CD4-positive, alpha-beta T cell (primary cell): ENCODE measurements around the gene IL17B. TPM values are rescaled to one million over a fixed set of nuclear protein-coding genes. Genes with fewer than 3 reads are reported as not detected.

Experiments used
- ATAC-seq: fragments of 200-7000 bp; cut with Tn5 transposase; one replicate; pipeline ENCODE4 v1.10.0; 2022; ENCODE audit warnings: mild to moderate bottlenecking; ENCODE audit not compliant: poor library complexity
- CTCF ChIA-PET: fragments of 350-600 bp; sonication (Branson Sonifier 250); formaldehyde crosslinking; loops from one replicate; lab custom pipeline; 2021; ENCODE audit warnings: antibody characterized with exemption, inconsistent platforms; lab: Charles Lee
- POLR2A ChIA-PET: fragments of 350-600 bp; sonication (Branson Sonifier 250); formaldehyde crosslinking; loops from one replicate; lab custom pipeline; 2021; ENCODE audit warnings: antibody characterized with exemption, inconsistent platforms; lab: Charles Lee
- DNase-seq, 14 experiments: peaks; one replicate each; pipeline ENCODE4 v3.0.0-alpha.2; 2013 to 2020; ENCODE audit warnings: mixed read lengths in 2 of 14
- H3K27ac ChIP-seq, 2 donors: one replicate each; pipeline versions ENCODE4 v1.5.1 to v1.7.0; 2013; ENCODE audit warnings: low read length in 2 of 2, low read depth in 1 of 2, mild to moderate bottlenecking in 1 of 2
- H3K27me3 ChIP-seq, 2 experiments: 1 replicate in 1 of 2; 2 replicates in 1 of 2; pipeline versions ENCODE4 v1.6.1 to v1.7.0; 2013; ENCODE audit warnings: low read length in 2 of 2, control low read depth in 1 of 2, mild to moderate bottlenecking in 1 of 2, moderate library complexity in 1 of 2; ENCODE audit not compliant: insufficient read depth in 2 of 2, control insufficient read depth in 1 of 2
- H3K36me3 ChIP-seq: one replicate; pipeline ENCODE4 v1.6.1; 2013; ENCODE audit warnings: low read length, control low read depth; ENCODE audit not compliant: insufficient read depth
- H3K4me1 ChIP-seq: one replicate; pipeline ENCODE4 v1.6.1; 2013; ENCODE audit warnings: low read length, control low read depth; ENCODE audit not compliant: insufficient read depth
- H3K4me3 ChIP-seq: one replicate; pipeline ENCODE4 v1.5.1; 2013; ENCODE audit warnings: mild to moderate bottlenecking, low read length, moderate library complexity
- H3K9me3 ChIP-seq, 2 experiments: 1 replicate in 1 of 2; 2 replicates in 1 of 2; pipeline versions ENCODE4 v1.6.1 to v1.7.0; 2013; ENCODE audit warnings: low read length in 2 of 2, mild to moderate bottlenecking in 2 of 2, control low read depth in 1 of 2, moderate library complexity in 1 of 2; ENCODE audit not compliant: control insufficient read depth in 1 of 2, insufficient read depth in 1 of 2
- H3K27ac Mint-ChIP-seq: one replicate; pipeline ENCODE4 v1.8.0; 2020; ENCODE audit warnings: mixed read lengths
- H3K27me3 Mint-ChIP-seq: one replicate; pipeline ENCODE4 v1.8.0; 2021; ENCODE audit warnings: mixed read lengths
- H3K36me3 Mint-ChIP-seq: one replicate; pipeline ENCODE4 v1.8.0; 2021; ENCODE audit warnings: low read depth, mixed read lengths
- H3K4me1 Mint-ChIP-seq: one replicate; pipeline ENCODE4 v1.8.0; 2021; ENCODE audit warnings: low read depth, mixed read lengths
- H3K4me3 Mint-ChIP-seq: one replicate; pipeline ENCODE4 v1.8.0; 2020; ENCODE audit warnings: mild to moderate bottlenecking, mixed read lengths
- H3K9me3 Mint-ChIP-seq: one replicate; pipeline ENCODE4 v1.8.0; 2020; ENCODE audit warnings: mixed read lengths
- intact Hi-C, 2 experiments: fragments of 100-400 bp; cut with DNase I in 1 of 2; cut with micrococcal nuclease in 1 of 2; formaldehyde crosslinking; loops; one replicate each; pipeline versions ENCODE4 v1.15.1 to v1.9.0; 2023 to 2025; cut with DNase I, micrococcal nuclease
- total RNA-seq, 174 experiments: library from RNA in 2 of 174; stranded (reverse) in 2 of 174; gene quantifications; one replicate each; pipeline ENCODE4 v1.2.3 and lab custom pipeline; 2021 to 2026
- TF ChIP-seq, protein P1 (sequence below): fragments of 200-600 bp; IDR thresholded peaks from one replicate; pipeline ENCODE4 v1.8.0; 2022; ENCODE audit warnings: antibody characterized with exemption, mild to moderate bottlenecking

Gene IL17B
- total RNA-seq, 2 experiments from 2014 or later = not detected

DNA sequence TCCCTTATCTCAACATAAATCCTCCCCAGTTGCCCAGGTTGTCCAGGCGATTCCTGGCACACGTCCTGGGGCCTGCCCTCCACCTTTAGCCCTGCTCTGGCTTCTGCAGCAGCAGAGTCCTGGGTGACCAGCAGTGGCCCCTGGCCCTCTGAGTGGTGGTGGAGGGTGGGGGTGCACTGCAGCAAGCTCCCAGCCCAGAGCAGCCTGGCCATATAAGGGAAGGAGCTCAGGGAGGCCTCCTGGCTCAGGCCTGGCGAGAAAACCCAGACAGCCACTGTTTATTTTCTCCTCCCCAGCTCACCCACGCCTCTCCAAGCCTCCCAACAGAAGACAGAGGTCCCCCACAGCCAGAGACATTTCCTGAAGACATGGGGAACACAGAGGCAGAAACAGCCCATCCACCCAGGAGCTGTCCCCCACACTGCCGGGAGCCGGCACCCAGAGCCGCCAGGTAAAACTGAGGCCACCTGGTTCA, 44.7 kb upstream of the IL17B start:
- no peak for ATAC-seq
- CTCF ChIA-PET = no interaction called here
- POLR2A ChIA-PET = no interaction called here
- no peak for DNase-seq
- Histone ChIP-seq H3K9me3 (no peaks in the 10 kb centered on the region), H3K4me1 (peaks cover 8% of the 10 kb centered on the region), H3K36me3 (no peaks in the 10 kb centered on the region), H3K27me3 (no peaks in the 10 kb centered on the region), H3K27ac (no peak overlapping the region), H3K4me3 (no peak overlapping the region)
- intact Hi-C loops = no loop called here
- H3K27ac Mint-ChIP-seq = no peak overlapping the region
- no peaks in the 10 kb centered on the region for H3K27me3 Mint-ChIP-seq
- no peaks in the 10 kb centered on the region for H3K9me3 Mint-ChIP-seq
- H3K4me1 Mint-ChIP-seq = peaks cover 11% of the 10 kb centered on the region
- no peaks in the 10 kb centered on the region for H3K36me3 Mint-ChIP-seq
- H3K4me3 Mint-ChIP-seq = no peak overlapping the region
- TF ChIP-seq, protein P1, sequence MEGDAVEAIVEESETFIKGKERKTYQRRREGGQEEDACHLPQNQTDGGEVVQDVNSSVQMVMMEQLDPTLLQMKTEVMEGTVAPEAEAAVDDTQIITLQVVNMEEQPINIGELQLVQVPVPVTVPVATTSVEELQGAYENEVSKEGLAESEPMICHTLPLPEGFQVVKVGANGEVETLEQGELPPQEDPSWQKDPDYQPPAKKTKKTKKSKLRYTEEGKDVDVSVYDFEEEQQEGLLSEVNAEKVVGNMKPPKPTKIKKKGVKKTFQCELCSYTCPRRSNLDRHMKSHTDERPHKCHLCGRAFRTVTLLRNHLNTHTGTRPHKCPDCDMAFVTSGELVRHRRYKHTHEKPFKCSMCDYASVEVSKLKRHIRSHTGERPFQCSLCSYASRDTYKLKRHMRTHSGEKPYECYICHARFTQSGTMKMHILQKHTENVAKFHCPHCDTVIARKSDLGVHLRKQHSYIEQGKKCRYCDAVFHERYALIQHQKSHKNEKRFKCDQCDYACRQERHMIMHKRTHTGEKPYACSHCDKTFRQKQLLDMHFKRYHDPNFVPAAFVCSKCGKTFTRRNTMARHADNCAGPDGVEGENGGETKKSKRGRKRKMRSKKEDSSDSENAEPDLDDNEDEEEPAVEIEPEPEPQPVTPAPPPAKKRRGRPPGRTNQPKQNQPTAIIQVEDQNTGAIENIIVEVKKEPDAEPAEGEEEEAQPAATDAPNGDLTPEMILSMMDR = no peak

DNA sequence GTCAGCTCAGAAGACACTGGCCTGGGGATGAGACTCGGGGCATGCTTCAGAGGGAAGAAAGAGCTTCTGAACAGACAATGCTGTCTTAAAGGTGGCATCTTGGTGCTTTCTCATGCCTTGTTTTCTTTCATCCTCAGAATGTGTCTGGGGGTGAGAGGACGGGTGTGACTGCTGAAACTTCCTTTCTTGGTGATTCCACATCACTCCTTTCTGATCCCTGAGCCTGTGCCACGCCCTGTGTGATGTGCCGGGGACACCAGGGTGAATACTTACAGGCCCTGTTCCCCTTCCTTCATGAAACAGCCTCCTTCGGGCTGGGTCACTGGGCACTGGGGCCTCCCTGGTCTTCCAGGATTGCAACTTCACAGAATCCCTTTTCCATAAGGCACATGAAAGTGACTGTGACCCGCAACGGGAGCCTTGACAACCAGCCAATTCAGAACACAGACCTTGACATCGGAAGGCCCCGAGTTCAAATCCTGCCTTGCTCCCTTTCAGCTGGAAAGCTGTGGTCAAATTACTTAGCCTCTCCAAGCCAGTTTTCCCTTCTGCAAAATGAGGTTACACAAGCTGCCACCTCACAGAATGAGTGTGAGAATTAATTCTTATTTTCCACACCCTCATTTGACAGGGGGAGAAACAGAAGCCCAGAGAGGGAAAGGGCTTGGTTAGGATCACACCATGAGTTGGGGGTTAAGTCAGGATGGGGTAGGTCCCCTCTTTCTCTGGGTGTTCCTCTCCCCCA, 44.1 kb upstream of the IL17B start:
- H3K4me1 Mint-ChIP-seq = peaks cover 11% of the 10 kb centered on the region

GRCh38 chr5:149422366-149423048, 43.4 kb upstream of the IL17B start:
- ATAC-seq (peak; percentile 64), DNase-seq (peak in 2 of 14 experiments; percentile 13 to 32)
- Mint-ChIP-seq H3K27ac (no peak overlapping the region), H3K9me3 (no peaks in the 10 kb centered on the region), H3K36me3 (no peaks in the 10 kb centered on the region), H3K4me1 (peaks cover 11% of the 10 kb centered on the region), H3K4me3 (no peak overlapping the region), H3K27me3 (no peaks in the 10 kb centered on the region)
- ChIA-PET CTCF (no interaction called here), POLR2A (interaction anchor here (0.6 to 0.7 kb wide), 3 partner anchors 41 to 146 kb away, joined by 3 to 4 read pairs (median 3); no protein-coding TSS in a partner anchor)
- Histone ChIP-seq H3K27me3 (no peaks in the 10 kb centered on the region), H3K27ac (no peak overlapping the region), H3K4me1 (peaks cover 8% of the 10 kb centered on the region), H3K9me3 (no peaks in the 10 kb centered on the region), H3K36me3 (no peaks in the 10 kb centered on the region), H3K4me3 (no peak overlapping the region)
- intact Hi-C loops = no loop called here
- TF ChIP-seq, protein P1 = no peak

More for the DNA sequence above, 44.1 kb upstream of the IL17B start:
- CTCF ChIA-PET = no interaction called here
- H3K4me3 ChIP-seq = no peak overlapping the region
- Mint-ChIP-seq H3K27ac (no peak overlapping the region), H3K9me3 (no peaks in the 10 kb centered on the region), H3K27me3 (no peaks in the 10 kb centered on the region), H3K4me3 (no peak overlapping the region), H3K36me3 (no peaks in the 10 kb centered on the region)
- no peak for DNase-seq
- no peak for ATAC-seq
- no peaks in the 10 kb centered on the region for H3K9me3 ChIP-seq
- H3K27ac ChIP-seq = no peak overlapping the region
- no peaks in the 10 kb centered on the region for H3K27me3 ChIP-seq
- TF ChIP-seq, protein P1 = no peak
- POLR2A ChIA-PET = interaction anchor here (0.7 kb wide), 1 partner anchor 42 kb away, joined by 3 read pairs; no protein-coding TSS in a partner anchor
- intact Hi-C loops = no loop called here
- H3K36me3 ChIP-seq = no peaks in the 10 kb centered on the region
- peaks cover 8% of the 10 kb centered on the region for H3K4me1 ChIP-seq
